Lower leg skin (tissue), 3 donors: ENCODE data around the gene LGR5.

Source experiments
- CTCF ChIP-seq, 3 donors: fragments of 450-650 bp; IDR thresholded peaks; one replicate each; pipeline ENCODE4 v1.5.1; 2016; ENCODE audit warnings: antibody characterized with exemption in 3 of 3, mild to moderate bottlenecking in 3 of 3, moderate library complexity in 2 of 3
- POLR2A ChIP-seq, 2 donors: fragments of 450-650 bp; IDR thresholded peaks; one replicate each; pipeline ENCODE4 v1.6.1; 2016 to 2017; ENCODE audit warnings: antibody characterized with exemption in 2 of 2, mild to moderate bottlenecking in 1 of 2, moderate library complexity in 1 of 2

- TF ChIP-seq CTCF (IDR thresholded peaks at IDR 0.05): no peak
- no peak for TF ChIP-seq POLR2A (IDR thresholded peaks at IDR 0.05)
Observed at GRCh38 chr12:71436696-71437095, 2.9 kb upstream of the LGR5 start.
